ENCODE results near the gene C1QA. TPM values are rescaled to one million over a fixed set of nuclear protein-coding genes. Genes with fewer than 3 reads are reported as not detected.

The C1QA gene
- not detected in 2 replicates for total RNA-seq

GRCh38 chr1:22636353-22636752 lies at the start of gene C1QA:
C1QA (plus strand) TSS chr1:22636628; CDS start chr1:22637617, 989 bp downstream.

GRCh38 chr1:22643381-22643780 lies 7.0 kb downstream of the C1QA start, which contains the start of gene C1QC:
C1QC (plus strand) TSS chr1:22643633; CDS start chr1:22644024, 391 bp downstream.

GRCh38 chr1:22652881-22653316 lies 16.5 kb downstream of the C1QA start, which contains the start of gene C1QB:
C1QB (plus strand) TSS chr1:22653236; CDS start chr1:22659463, 6,227 bp downstream.

Other genes starting within 250 kb of the C1QA start
- 9.6 and 11.5 TPM in 2 replicates for gene ZBTB40, start 184.8 kb upstream of the C1QA start, total RNA-seq
- gene EPHA8, start 73.1 kb upstream of the C1QA start, total RNA-seq = not detected in 2 replicates
- not detected in 2 replicates for gene C1QC, start 7.0 kb downstream of the C1QA start, total RNA-seq
- gene C1QB, start 16.6 kb downstream of the C1QA start, total RNA-seq = not detected in 2 replicates
- gene EPHB2, start 74.2 kb downstream of the C1QA start, total RNA-seq = 1.2 and 2.3 TPM in 2 replicates